GM21367 (cell line): ENCODE measurements around the gene ARMC5.
"Not testable (repeated sequence)": the region's sequence is repeated elsewhere in the genome, so short reads cannot be mapped to it uniquely, and the experiment has no call there.

ENCODE experiments used
- ATAC-seq: cut with Tn5 transposase; IDR thresholded peaks from one replicate; pipeline ENCODE4 v1.9.1; 2021; ENCODE audit not compliant: unreplicated experiment

Gene ARMC5

GRCh38 chr16:31493506-31494125, 34.3 kb downstream of the ARMC5 start:
- no peak for ATAC-seq

GRCh38 chr16:31496670-31497069, 37.4 kb downstream of the ARMC5 start:
- no peak for ATAC-seq

- no peak for ATAC-seq
These were observed 39.2 kb downstream of the ARMC5 start for GRCh38 chr16:31498493-31498892.

- no peak for ATAC-seq
These were observed 40.6 kb downstream of the ARMC5 start for GRCh38 chr16:31499928-31500327.

- no peak for ATAC-seq
These were observed 42.1 kb downstream of the ARMC5 start for GRCh38 chr16:31501226-31501965.

GRCh38 chr16:31501966-31502348, 42.7 kb downstream of the ARMC5 start:
- ATAC-seq, result no peak

- ATAC-seq, result no peak
These were observed 43.7 kb downstream of the ARMC5 start for GRCh38 chr16:31502981-31503380.

GRCh38 chr16:31503555-31503954, 44.3 kb downstream of the ARMC5 start:
- not testable (repeated sequence) for ATAC-seq

GRCh38 chr16:31504159-31504558, 44.9 kb downstream of the ARMC5 start:
- ATAC-seq, result no peak

- ATAC-seq, result no peak
These were observed 46.2 kb downstream of the ARMC5 start for GRCh38 chr16:31505483-31505882.

- no peak for ATAC-seq
These were observed 48.3 kb downstream of the ARMC5 start for GRCh38 chr16:31507617-31507928.

GRCh38 chr16:31507929-31508705, 48.8 kb downstream of the ARMC5 start, which contains the start of gene RUSF1:
RUSF1 (minus strand) TSS chr16:31508391; CDS start chr16:31508373, 18 bp downstream.
- peak; percentile 84 for ATAC-seq

GRCh38 chr16:31508706-31509195, 49.5 kb downstream of the ARMC5 start:
- ATAC-seq, result no peak

GRCh38 chr16:31513126-31513525, 53.8 kb downstream of the ARMC5 start:
- no peak for ATAC-seq

- ATAC-seq, result no peak
These were observed 54.6 kb downstream of the ARMC5 start for GRCh38 chr16:31513884-31514283.
